KOPT-K1 (cell line): Measurements from ENCODE around the gene OLFM1.

ENCODE experiments used
- H3K27ac ChIP-seq: fragments of 200-600 bp; sonication (generic); 2 replicates; pipeline ENCODE4 v1.5.1; 2016; ENCODE audit warnings: antibody characterized with exemption, mild to moderate bottlenecking, low read depth, low read length; ENCODE audit not compliant: poor library complexity, severe bottlenecking
- H3K36me3 ChIP-seq: fragments of 200-600 bp; sonication (generic); 2 replicates; pipeline ENCODE4 v1.5.1; 2017; ENCODE audit warnings: antibody characterized with exemption, mild to moderate bottlenecking, low read length, moderate library complexity; ENCODE audit not compliant: insufficient read depth
- H3K9me3 ChIP-seq: fragments of 200-600 bp; sonication (generic); 2 replicates; pipeline ENCODE4 v1.5.1; 2017; ENCODE audit warnings: antibody characterized with exemption, low read length, mild to moderate bottlenecking; ENCODE audit not compliant: insufficient read depth, poor library complexity, severe bottlenecking

OLFM1 gene

DNA sequence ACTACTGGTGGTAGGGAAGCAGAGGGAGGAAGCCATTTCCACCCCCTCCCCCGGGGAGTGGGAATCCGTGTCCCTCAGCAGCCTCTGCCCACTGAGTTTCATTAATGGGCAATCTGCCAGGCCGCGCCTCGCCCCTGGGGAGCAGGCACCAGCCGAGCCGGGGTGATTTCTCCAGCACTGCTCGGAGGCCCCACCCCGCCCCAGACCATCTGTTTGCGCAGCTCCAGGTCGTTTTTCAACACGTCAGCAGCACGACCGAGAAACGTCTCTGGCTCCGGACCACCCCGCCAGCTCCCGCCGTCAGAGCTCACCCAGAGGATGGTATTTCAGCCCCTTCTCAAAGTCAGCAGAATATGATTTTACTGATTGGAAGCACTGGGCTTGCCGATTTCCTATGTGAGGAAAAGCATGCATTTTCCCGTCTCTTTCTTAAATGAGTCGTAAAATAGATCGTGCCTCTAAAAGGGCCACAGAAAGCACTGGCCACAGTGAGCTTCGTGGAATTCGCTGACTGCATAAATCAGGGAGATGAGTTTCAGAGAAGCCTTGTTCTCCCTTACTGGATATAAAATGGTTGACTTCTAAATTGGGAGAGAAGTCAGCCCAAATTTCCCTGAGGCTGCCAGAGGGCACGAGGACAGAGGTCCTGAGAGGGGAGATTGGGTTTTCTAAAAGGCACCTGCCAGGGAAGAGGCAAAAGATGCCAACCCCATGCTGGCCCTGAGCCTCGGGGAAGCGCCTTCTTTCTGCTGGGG is 47.0 kb downstream of the OLFM1 start:
- Histone ChIP-seq H3K9me3 (no peaks in the 10 kb centered on the region), H3K36me3 (no peaks in the 10 kb centered on the region), H3K27ac (no peak overlapping the region)

GRCh38 chr9:135135171-135135928 is 47.9 kb downstream of the OLFM1 start:
- Histone ChIP-seq H3K36me3 (no peaks in the 10 kb centered on the region), H3K9me3 (no peaks in the 10 kb centered on the region), H3K27ac (no peak overlapping the region)

DNA sequence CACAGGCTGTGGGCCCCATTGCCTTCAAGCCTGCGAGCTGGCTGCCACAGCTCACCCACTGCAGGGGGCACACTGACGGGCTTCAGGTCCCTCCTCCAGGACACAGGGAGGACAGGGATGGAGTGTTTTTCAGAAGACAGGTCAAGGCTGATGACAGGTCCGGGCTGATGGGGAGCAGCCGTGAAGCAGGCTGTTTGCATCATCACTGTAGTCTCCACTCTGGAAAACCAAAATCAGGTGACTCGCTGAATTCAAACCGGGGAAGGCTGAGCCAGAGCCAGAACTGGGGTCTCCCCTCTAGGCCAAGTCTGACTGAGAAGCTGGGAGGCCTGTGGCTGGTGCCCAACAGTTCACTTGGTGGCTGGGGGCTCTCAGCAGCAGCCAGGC is 48.5 kb downstream of the OLFM1 start:
- no peaks in the 10 kb centered on the region for H3K36me3 ChIP-seq
- H3K9me3 ChIP-seq = no peaks in the 10 kb centered on the region
- H3K27ac ChIP-seq = no peak overlapping the region

DNA sequence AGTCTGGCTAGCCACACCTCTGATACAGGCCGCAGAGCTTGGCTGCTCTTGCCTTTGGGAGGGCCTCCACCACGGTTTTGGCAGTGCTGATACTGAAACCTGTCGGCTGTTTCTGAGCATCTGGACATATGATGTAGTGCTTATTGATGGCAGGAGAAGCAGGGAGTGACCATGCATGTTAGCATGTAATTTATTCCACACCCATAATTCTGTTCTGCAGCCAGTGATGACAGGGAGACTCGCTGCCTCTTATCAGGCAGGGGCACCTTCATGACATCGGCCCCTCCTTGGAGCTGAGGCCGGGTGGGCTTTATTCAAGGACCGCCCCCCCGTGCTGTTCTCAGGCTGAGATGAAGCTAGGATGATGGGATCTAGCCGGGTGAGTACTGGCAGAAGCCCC is 49.0 kb downstream of the OLFM1 start:
- no peaks in the 10 kb centered on the region for H3K36me3 ChIP-seq
- no peak overlapping the region for H3K27ac ChIP-seq
- H3K9me3 ChIP-seq = no peaks in the 10 kb centered on the region

DNA sequence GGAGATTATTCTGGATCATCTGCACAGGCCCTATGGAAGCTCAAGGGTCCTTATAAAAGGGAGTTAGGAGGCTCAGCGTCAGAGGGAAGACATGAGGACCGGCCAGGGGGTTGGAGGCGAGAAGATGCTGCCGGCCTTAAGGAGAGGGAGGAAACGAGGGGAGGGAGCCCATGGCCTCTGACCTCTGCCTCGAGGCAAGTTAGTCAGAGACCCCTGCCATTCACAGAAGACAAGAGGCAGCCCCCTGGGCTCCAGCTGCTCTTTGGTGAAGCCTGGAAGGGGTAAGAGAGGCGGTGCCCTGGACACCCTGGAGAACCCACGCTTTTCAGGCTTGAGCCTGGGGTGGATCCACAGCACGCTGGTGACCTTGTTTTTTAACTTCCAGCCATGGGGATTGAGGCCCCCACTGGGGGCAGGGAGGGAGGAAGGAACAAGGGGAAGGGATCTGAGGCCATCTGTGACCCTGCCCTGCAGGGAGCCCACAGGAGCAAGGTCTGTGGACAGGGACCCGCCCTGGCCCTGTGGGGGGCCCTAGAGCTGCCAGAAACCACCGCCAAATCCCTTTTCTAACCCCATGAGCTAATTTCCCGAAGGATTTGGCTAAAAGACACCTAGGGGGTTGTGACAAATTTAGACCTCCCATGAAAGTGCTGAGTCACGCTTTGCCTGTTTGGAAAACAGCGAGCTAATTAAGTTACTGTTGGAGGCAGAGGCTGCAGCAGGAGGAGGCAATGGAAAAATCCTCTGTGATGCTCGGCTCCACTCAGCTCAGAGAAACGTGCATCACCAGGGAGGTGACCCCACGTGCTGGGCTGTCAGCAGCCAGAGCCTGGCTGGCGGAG is 49.7 kb downstream of the OLFM1 start:
- H3K27ac ChIP-seq = no peak overlapping the region
- no peaks in the 10 kb centered on the region for H3K36me3 ChIP-seq
- H3K9me3 ChIP-seq = no peaks in the 10 kb centered on the region

DNA sequence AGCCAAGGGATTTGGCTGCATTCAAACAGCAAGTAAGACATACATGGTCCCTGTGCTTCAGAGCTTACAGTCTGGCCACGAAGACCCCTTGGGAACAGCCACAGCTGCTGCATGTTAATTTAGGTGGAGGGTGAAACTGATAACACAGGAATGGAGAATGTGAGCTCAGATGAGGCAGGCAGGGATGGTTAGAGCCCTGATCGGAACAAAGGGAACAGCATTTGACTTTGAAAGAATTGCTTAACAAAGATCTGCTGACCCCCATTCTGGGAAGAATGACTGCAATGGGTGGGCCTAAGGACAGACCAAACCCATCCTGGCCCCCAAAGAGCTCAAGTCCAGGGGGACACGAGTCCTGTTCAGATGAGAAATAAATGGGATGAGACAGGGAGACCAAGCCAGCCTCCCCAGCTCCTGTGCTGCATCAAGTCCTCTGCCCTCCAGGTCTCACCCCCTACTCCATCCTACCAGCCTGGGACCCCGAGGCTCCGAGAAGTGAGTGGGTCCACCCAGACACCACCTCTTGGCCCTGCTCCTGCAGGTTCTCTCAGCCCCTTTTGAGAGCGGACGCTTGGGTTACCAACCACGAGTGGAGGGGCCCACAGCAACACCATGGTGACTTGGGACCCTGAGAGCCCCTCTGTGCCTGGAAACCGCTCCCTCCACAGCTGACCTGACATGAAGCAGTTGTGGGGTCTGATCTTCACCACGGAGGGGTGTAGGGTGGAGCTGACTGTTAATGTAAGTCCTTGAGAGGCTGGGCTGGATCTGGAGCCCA is 50.8 kb downstream of the OLFM1 start:
- H3K36me3 ChIP-seq = no peaks in the 10 kb centered on the region
- no peaks in the 10 kb centered on the region for H3K9me3 ChIP-seq
- no peak overlapping the region for H3K27ac ChIP-seq

DNA sequence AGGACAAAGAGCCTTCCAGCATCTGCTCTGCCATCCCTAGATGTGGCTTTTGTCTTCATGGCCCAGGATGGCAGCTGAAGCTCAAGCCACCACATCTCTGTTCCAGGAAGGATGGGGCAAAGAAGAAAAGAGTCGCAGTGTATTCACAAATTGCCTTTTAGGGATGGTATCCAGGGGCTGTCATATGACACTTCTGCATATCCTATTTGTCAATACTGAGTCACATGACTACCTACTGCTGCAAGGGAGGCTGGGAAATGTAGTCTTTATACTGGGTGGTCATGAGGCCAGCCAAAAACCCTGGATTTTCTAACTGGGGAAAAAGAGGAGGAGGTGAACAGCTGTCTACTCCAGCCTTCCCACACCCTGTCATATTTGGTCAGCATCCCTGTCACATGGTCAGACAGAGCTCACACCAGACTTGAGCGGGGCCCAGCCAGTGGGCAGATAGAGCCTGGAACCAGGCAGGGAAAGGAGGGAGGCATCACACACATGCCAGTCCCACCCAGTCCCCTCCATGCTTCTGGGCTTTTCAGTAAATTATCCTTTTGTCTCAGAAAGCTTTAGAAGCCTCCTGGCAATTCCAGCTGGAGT is 52.0 kb downstream of the OLFM1 start:
- Histone ChIP-seq H3K36me3 (no peaks in the 10 kb centered on the region), H3K9me3 (no peaks in the 10 kb centered on the region), H3K27ac (no peak overlapping the region)

DNA sequence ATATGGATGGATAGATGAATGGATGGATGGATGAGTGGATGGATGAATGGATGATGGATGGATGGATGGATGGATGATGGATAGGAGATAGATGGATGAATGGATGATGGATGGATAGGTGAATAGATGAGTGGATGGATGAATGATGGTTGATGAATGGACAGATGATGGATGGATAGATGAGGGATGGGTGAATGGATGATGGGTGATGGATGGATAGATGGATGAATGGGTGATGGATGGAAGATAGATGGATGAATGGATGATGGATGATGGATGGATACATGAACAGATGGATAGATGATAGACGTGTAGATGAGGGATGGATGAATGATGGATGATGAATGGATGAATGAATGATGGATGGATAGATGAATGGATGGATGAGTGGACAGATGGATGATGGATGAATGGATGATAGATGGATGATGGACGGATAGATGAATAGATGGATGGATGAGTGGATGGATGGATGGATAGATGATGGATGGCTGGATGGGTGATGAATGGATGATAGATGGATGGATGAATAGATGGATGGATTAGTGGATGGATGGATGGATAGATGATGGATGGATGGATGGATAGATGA is 53.8 kb downstream of the OLFM1 start:
- no peak overlapping the region for H3K27ac ChIP-seq
- no peaks in the 10 kb centered on the region for H3K9me3 ChIP-seq

DNA sequence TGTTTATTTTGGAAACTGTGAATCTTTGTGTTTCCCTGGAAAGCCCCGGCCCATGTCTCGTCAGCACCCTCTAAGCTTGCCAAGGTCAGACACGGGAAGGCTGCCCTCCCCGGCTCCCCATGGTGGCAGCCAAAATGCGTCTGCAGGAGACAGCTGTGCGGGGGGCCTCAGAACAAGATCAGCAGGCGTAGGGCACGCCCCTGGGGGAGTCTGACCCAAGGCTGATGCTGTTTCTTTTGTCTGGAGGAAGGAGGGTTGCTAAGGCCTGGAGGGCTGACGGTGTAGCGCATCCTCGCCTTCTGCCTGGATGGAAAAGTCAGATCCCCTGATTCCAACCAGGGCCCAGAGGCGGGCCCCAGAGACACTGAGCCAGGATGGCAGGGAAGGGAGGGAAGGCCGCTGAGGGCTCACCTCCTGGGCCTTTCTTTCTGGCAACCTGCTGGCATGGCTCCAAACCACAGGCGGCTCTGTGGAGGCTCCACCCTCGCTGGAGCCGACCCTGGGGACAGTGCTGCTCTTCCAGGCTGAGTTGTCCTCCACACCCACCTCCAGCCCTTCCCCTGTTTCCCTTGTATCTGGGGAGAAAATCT is 57.2 kb downstream of the OLFM1 start:
- Histone ChIP-seq H3K36me3 (no peaks in the 10 kb centered on the region), H3K9me3 (no peaks in the 10 kb centered on the region), H3K27ac (no peak overlapping the region)

More for the DNA sequence above, 53.8 kb downstream of the OLFM1 start:
- H3K36me3 ChIP-seq = no peaks in the 10 kb centered on the region

DNA sequence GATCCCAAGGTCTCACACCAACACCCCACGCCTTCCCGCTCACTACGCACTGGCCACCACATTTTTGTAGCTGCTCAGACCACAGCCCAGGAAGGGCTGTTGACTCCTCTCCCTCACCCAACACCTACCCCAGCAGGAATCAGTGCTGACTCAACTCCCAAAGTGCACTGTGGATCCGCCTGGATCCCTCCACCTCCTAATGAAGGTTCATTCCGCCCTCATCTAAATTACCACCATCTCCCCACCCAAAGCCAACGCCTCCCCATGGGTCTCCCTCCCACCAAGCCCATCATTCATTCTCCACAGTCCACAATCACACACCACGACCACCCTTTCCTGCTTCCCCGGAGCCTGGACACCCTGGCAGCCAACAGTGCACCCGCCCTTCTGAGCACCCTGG is 57.8 kb downstream of the OLFM1 start:
- Histone ChIP-seq H3K9me3 (no peaks in the 10 kb centered on the region), H3K36me3 (no peaks in the 10 kb centered on the region), H3K27ac (no peak overlapping the region)

- Histone ChIP-seq H3K27ac (no peak overlapping the region), H3K36me3 (no peaks in the 10 kb centered on the region), H3K9me3 (no peaks in the 10 kb centered on the region)
These were observed 58.8 kb downstream of the OLFM1 start for GRCh38 chr9:135146241-135146640.

DNA sequence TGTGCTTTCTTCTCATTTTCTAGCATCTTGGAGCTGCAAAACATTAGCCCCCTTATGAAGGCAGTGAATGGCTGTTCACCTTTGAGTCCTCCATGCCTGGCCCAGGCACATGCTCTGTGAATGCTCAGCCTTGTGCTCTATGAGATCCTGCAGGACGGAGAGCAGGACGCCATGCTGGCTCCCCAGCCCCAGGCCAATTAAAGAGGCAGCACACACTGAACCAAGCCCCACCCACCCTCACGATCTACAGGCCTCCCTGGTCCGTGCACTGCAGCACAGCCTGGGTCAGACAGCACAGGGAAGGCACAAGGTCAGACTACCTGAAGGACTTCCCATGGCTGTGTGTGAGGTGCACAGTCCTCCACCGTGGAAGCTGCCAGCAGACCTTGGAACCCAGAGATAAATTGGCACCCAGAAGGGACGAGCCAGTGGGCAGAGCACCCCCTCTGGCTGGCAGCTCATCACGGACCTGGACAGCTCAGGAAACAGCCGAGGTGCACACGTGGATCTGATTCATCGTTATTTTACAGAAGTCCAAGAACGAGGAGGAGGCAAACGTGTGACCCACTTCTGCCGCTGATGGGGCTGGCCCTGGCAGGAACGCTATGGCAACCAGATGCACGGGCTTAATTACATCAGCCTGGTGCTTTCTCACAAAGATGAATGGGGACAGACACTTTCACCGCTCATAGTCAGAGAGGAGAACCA is 59.5 kb downstream of the OLFM1 start:
- Histone ChIP-seq H3K9me3 (no peaks in the 10 kb centered on the region), H3K27ac (no peak overlapping the region), H3K36me3 (no peaks in the 10 kb centered on the region)

DNA sequence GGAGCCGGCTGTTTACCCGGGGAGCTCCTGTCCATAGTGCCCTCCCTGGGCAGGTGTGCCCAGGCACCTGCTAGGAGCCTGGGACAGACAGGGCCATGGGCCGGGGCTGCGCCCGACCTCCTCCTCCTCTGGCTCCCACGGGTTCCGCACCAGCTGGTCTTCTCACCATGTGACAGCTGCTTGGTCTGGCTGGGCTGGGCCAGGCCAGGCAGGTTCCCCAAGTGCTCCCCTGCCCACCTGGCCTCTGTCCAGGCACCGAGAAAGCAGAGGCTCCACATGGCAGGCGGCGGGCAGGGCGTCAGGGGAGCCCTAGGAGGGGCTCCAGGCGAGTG is 60.0 kb downstream of the OLFM1 start:
- H3K9me3 ChIP-seq = no peaks in the 10 kb centered on the region
- no peak overlapping the region for H3K27ac ChIP-seq
- no peaks in the 10 kb centered on the region for H3K36me3 ChIP-seq
